Measurements from ENCODE around the gene ANXA11. TPM values are rescaled to one million over a fixed set of nuclear protein-coding genes. Genes with fewer than 3 reads are reported as not detected.

The ANXA11 gene
- total and polyA plus RNA-seq, 2 of the 8 experiments (the other 6 are each of a cell fraction or from before 2014, with no cell fraction given): 40.5 to 84.9 TPM

DNA sequence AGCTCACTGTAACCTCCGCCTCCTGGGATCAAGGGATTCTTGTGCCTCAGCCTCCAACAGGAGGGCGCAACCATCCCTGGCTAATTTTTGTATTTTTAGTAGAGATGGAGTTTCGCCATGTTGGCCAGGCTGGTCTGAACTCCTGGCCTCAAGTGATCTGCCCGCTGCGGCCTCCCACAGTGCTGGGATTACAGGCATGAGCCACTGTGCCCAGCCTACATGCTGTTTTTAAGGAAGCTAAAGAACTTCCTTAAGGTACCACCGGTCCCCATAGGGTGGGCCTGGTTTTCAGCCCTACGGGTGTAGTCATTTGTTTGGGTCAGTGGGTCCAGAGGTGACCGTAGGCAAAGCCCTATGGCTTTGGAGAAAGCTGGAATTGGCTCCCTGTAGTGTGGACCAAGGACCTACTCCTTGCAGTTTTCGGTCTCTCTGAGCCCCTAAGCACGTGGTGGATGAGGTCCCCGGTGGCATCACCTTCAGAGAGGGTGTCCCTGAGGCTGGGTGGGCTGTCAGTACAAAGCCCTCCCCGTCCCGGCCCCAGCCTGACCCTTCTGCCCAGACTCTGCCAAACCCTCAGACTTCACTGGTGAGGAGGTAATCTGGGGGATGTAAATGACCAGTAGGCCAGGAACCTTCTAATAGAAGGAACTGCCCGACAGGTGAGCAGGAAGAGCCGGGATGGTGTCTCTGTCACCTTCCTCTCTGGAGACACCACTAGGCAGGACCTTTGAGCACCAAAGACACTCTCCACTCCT, 30.5 kb downstream of the ANXA11 start:
- no peak for FAIRE-seq
- Histone ChIP-seq H3K4me1 (replicated peaks in 1 of 4; ENCODE audit: control insufficient read depth in 3 of 4, insufficient read depth in 4 of 4, low read length in 3 of 4) (peaks cover 4 to 19% (median 9%) of the 10 kb centered on the region in 4 experiments), H3K23ac (ENCODE audit: insufficient read length) (no peak overlapping the region), H3K23me2 (ENCODE audit: low read depth, low read length) (no peaks in the 10 kb centered on the region), H2BK20ac (ENCODE audit: low read length) (no peak overlapping the region), H2AK5ac (ENCODE audit: low read depth, low read length) (no peak overlapping the region), H3K79me2 (ENCODE audit: control insufficient read depth in 1 of 2, insufficient read depth in 2 of 2, low read length in 2 of 2) (no peaks in the 10 kb centered on the region), H3K4me3 (ENCODE audit: extremely low read depth in 1 of 4, insufficient read depth in 2 of 4, low read depth in 3 of 4, low read length in 4 of 4) (no peak overlapping the region), H3K9ac (replicated peaks in 1 of 4; ENCODE audit: extremely low read depth in 1 of 4, low read depth in 3 of 4, low read length in 3 of 4) (no peak overlapping the region), H2BK120ac (replicated peaks; ENCODE audit: low read depth, low read length) (no peak overlapping the region), H3K4me2 (ENCODE audit: insufficient read depth in 1 of 2, low read depth in 2 of 2, low read length in 2 of 2) (no peak overlapping the region), H2BK12ac (ENCODE audit: low read depth, low read length) (no peak overlapping the region), H3K79me1 (ENCODE audit: low read depth, low read length) (peaks cover 4% of the 10 kb centered on the region), H2BK5ac (ENCODE audit: low read depth, low read length) (no peak overlapping the region), H2AFZ (ENCODE audit: low read length) (no peak overlapping the region), H4K5ac (ENCODE audit: insufficient read length, low read depth, low read length) (no peak overlapping the region), H3K9me3 (ENCODE audit: insufficient read depth in 2 of 2, low read depth in 1 of 2, low read length in 1 of 2) (no peaks in the 10 kb centered on the region), H4K91ac (replicated peaks; ENCODE audit: insufficient read length, low read length) (no peak overlapping the region), H2BK15ac (ENCODE audit: low read length) (no peak overlapping the region), H3K56ac (replicated peaks; ENCODE audit: insufficient read length, low read depth, low read length) (no peak overlapping the region), H3K36me3 (ENCODE audit: control insufficient read depth in 2 of 4, insufficient read depth in 4 of 4, low read length in 3 of 4) (no peaks in the 10 kb centered on the region), H3K18ac (ENCODE audit: extremely low read depth, low read length) (no peak overlapping the region), H3K27ac (ENCODE audit: low read depth, low read length) (no peak overlapping the region), H3K27me3 (replicated peaks in 1 of 4; ENCODE audit: control insufficient read depth in 3 of 4, extremely low read depth in 1 of 4, insufficient read depth in 3 of 4, low read length in 3 of 4) (no peaks in the 10 kb centered on the region), H4K20me1 (replicated peaks in 1 of 2; ENCODE audit: control insufficient read depth in 1 of 2, insufficient read depth in 2 of 2, low read length in 2 of 2) (peaks cover 2 to 4% of the 10 kb centered on the region in 2 experiments), H3K14ac (ENCODE audit: insufficient read length) (no peak overlapping the region), H4K8ac (ENCODE audit: extremely low read depth, insufficient read depth, low read length) (no peak overlapping the region), H3K4ac (replicated peaks; ENCODE audit: insufficient read length, low read depth, low read length) (no peak overlapping the region)
- ChIA-PET POLR2A (ENCODE audit: partially characterized antibody) (interaction anchor here (1.0 to 1.4 kb wide), 2 partner anchors 10 to 11 kb away, joined by 3 to 4 read pairs; no protein-coding TSS in a partner anchor), CTCF (ENCODE audit: partially characterized antibody) (interaction anchor here (1.5 to 7.8 kb wide), 4 partner anchors 12 to 47 kb away, joined by 3 to 66 read pairs (median 18); no protein-coding TSS in a partner anchor)
- no peak for DNase-seq (ENCODE audit: low read depth in 1 of 2, low spot score in 2 of 2)
- 83% methylated on average over 15 of the region's 15 CpGs; no CpG with 5 or more reads in 1 of the 2 experiments for WGBS, 2 experiments (ENCODE audit: extremely low coverage in 1 of 2, insufficient coverage in 1 of 2, insufficient read length in 1 of 2, insufficient replicate concordance in 2 of 2, low coverage in 1 of 2, low lambda C conversion rate in 2 of 2, missing lambda C conversion rate in 1 of 2)
- TF ChIP-seq, protein P1, sequence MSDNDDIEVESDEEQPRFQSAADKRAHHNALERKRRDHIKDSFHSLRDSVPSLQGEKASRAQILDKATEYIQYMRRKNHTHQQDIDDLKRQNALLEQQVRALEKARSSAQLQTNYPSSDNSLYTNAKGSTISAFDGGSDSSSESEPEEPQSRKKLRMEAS (IDR thresholded peaks at IDR 0.05): no peak
- no peak for TF ChIP-seq NRF1 (IDR thresholded peaks at IDR 0.05; ENCODE audit: low read depth, low read length)
- no peak for TF ChIP-seq EZH2 (IDR thresholded peaks at IDR 0.05; ENCODE audit: low read depth, low read length, severe bottlenecking)
- no peak for TF ChIP-seq TCF12 (IDR thresholded peaks at IDR 0.05; ENCODE audit: low read depth, low read length)
- TF ChIP-seq GTF2F1 (IDR thresholded peaks at IDR 0.05; ENCODE audit: borderline replicate concordance, low read depth, low read length): no peak
- no peak for TF ChIP-seq HDAC2 (IDR thresholded peaks at IDR 0.05; ENCODE audit: borderline replicate concordance in 1 of 2, low read depth in 2 of 2, low read length in 2 of 2)
- no peak for TF ChIP-seq BRCA1 (IDR thresholded peaks at IDR 0.05; ENCODE audit: low read depth, low read length)
- no peak for TF ChIP-seq ZNF274 (IDR thresholded peaks at IDR 0.05; ENCODE audit: borderline replicate concordance, extremely low read depth, low read length)
- TF ChIP-seq RFX5 (IDR thresholded peaks at IDR 0.05; ENCODE audit: borderline replicate concordance, low read depth, low read length): no peak
- TF ChIP-seq RXRA (IDR thresholded peaks at IDR 0.05; ENCODE audit: insufficient read depth, low read depth, low read length): no peak
- TF ChIP-seq EP300 (IDR thresholded peaks at IDR 0.05; ENCODE audit: borderline replicate concordance in 1 of 2, low read depth in 2 of 2, low read length in 2 of 2): no peak
- no peak for TF ChIP-seq TEAD4 (IDR thresholded peaks at IDR 0.05; ENCODE audit: low read depth, low read length)
